Epithelial cell of prostate (primary cell): Measurements from ENCODE around the gene SPACDR.

Source experiments
- DNase-seq: peaks from one replicate; pipeline ENCODE4 v3.0.0-alpha.2; 2011; ENCODE audit warnings: low read depth, low spot score
- H3K27ac ChIP-seq: fragments of 450-650 bp; 2 replicates; pipeline ENCODE4 v1.5.1; 2017; ENCODE audit warnings: mild to moderate bottlenecking

The SPACDR gene

DNA sequence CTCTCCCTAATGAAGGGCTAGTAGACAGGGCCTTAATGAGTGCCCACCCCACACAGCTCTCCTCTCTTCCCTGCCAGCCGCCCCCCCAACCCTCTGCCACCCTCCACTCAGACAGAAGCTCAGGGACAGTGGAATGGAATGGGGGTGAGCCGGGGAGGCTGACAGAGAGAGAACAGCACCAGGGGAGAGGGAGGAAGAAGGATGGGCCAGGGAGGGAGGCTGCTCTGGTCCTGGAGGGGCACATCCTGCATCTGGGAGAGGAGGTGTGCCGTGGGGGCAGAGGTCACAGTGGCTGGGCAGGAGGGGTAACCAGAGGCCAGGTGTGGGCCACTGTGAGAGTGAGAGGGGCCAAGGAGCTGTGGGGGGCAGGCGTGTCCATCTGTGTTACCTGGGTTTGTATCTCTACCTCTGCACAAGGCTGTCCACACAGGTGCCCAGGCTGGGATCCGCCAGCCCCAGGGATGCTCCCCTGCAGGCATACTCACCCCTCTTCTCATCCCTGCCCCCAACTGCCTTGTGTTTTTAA lies 22.1 kb upstream of the SPACDR start:
- H3K27ac ChIP-seq = no peak overlapping the region
- no peak for DNase-seq

DNA sequence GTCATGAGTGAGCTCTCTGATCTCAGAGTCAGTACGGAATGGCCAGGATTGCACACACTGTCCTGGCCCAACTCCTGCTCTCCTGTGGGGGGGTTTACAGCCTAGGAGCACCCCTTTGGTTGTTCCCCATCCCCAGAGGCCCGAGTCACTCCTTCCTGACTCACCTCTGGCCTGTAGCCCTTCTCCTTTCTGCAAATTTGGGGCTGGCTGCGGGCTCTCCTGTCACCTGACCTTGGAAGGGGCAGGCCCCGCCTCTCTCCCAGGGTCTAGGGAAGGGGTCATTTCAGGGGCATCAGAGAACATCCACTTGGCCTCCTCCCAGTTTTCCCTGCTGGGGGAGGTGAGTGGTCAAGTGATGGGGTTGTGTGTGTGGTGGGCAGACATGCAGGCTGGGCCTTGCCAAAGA lies 21.4 kb upstream of the SPACDR start:
- DNase-seq = no peak
- no peak overlapping the region for H3K27ac ChIP-seq

DNA sequence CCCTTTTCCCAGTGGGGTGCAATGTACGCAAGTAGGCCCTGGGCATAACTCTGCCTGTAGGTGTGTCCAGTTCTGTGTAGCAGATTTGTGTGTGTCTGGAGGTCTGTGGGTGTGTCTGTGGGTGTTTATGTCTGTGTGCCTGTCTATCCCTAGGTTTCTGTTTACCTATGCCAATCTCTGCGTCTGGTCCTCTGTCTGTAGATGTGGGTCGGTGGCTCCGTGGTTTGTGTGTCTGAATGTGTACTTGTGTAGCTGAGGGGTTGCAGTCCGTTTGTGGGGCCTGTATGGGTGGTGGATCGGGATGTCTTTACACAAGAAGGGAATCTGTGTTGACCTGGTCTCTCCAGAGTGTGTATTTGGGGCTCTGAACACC lies 20.6 kb upstream of the SPACDR start:
- DNase-seq = no peak

DNA sequence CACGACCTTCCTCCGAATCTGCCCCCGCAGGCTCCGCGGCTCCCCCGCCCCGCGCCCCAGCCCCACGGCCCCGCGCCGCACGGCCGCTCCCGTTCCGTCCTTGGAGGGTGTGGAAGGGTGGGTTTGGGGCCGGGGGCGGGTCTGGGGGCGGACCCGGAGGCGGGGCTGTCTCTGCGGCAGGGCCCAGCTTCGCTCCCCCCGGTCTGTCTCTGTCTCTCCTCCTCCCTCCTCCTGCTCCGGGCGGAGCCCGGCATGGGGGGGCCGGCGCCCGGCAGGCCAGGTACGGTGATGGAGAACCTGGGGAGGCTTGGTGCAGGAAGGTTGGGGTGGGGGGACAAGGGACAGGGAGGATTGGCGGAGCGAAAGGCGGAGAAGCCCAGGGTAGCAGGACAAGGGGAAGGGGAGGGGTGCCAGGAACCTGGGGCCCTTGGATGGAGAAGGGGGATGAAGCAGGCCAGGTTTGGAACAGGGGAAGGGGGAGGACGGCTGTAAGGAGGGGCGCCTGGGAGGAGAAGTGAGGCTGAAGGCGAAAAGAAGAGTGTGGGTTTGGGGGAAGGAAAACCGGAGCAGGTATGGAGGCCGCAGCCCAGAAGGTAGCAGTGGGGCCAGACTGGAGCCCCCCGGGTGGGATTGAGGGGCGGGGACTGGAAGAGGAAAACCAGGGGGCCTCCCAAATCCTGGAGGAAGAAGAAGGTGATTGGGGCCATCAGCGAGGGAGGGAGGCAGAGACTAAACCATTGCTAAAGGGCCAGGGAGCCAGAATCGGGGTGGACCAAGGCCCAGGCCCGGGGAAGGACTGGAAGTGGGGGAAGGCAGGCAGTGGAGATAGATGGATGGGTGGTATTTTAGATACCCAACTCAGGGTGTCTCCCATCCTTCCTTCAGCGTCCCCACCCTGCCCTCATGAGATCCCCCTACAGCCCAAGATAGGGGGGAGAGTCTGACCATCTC lies 19.9 kb upstream of the SPACDR start, which contains the start of gene NYAP1:
Gene NYAP1 (plus strand): TSS at position 206 of the 951 bp plus-strand sequence. CDS start 1,385 bp downstream, outside the sequence.
- DNase-seq = no peak
- H3K27ac ChIP-seq = no peak within 1 kb of the TSS

More for the DNA sequence above, 20.6 kb upstream of the SPACDR start:
- H3K27ac ChIP-seq = no peak overlapping the region

DNA sequence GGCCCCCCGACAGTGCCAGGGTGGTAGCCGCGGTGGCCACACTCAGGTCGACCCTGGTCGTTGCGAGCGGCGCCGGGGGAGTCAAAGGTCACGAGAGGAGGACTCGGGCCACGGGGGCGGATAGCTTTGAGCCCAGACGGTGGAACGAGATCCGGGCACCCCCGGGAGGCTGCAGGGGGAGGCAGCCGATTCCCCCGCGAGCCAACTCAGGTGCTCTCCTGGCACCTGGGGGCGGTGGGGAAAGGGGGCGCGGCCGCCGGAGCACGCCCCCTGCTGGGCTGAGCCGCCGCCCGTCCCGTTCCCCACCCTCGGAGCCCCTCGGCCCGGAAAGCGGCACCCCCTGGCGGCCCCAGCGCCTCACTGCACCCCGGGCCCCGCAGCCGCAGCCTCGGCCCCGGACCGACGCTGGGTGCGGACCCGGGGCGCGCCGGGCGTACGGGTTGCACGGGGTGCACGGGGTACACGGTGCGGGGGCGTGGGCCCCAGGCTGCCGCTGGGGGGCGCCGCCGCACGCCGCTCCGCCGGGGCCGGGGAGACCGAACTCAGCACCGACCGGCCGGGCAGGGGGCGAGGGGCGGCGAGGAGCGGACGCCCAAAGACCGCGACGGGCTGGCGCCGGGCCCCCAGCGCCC lies 19.1 kb upstream of the SPACDR start:
- no peak overlapping the region for H3K27ac ChIP-seq
- no peak for DNase-seq

DNA sequence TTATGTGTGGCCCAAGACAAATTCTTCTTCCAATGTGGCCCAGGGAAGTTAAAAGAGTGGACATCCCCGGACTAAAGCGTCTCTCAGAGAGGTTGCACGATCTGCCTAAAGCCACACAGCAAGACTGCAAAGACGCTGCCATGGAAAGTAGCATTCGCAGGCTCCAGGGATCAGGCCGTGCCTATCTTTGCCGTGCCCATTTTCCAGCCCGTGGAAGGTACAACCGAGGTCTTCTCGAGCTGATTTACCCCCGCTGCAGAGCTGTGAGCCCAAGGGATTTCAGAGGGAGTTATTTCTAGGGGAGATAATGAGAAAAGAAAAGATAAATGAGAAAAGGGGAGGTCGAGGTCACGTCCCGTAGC lies 18.6 kb upstream of the SPACDR start:
- no peak for DNase-seq
- no peak overlapping the region for H3K27ac ChIP-seq

DNA sequence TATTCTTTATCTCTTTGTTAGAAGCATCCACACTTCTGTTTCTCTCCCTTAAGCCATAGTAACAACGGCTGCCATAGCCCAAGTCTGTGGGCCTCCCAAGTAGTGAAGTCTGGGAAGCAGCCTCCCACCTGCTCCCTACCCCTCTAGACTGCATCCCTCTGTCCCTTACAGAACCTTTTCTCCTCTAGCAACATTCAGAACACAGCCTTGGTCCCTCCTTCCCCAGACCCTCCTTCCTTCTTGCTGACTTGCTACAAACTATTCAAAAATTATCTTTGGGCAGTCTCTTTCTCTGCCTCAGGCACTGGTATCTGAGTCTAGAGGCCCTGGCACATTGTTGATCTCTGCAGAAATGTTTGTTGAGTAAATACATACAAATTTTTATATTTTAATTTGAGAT lies 17.4 kb upstream of the SPACDR start:
- no peak for DNase-seq
- no peak overlapping the region for H3K27ac ChIP-seq

DNA sequence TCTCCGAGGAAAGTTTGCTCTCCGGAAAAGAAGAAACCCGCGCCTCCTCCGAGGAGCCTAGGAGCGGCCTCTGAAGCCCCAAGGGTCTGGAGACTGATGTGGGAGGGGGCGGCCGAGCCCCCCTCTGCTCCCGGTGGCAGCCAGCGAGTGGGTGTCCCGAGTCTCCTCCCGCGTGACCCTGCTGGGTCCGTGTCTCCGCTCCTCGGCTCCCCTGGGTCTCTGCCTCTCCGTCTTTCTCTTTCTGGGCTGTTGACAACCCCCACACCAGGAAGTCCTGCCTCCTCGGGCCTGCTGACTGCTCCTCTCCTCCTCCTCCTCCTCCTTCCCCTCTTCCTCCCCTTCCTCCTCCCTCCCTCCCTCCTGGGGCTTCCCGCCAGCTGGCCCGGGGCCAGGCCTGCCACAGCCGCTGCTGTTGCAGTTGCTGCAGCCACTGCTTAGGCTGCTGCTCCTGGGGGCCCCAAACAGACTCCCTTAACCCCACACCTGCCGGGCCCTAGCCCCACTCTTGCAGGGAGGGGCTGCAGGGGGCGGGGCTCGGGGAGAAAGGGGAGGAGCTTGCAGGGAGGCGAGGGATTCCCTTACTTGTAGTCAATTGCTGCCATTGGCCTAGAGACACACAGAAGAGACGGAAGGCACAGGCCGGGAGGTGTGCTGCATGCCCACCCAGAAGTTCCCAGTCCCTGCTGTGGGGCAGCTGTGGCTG lies 15.0 kb upstream of the SPACDR start, which contains the start of gene TSC22D4:
Gene TSC22D4 (minus strand): TSS at position 257 of the 703 bp plus-strand sequence. CDS start 1,176 bp downstream, outside the sequence.
- H3K27ac ChIP-seq = peak within 1 kb of the TSS; percentile 66
- peak; percentile 72 for DNase-seq

DNA sequence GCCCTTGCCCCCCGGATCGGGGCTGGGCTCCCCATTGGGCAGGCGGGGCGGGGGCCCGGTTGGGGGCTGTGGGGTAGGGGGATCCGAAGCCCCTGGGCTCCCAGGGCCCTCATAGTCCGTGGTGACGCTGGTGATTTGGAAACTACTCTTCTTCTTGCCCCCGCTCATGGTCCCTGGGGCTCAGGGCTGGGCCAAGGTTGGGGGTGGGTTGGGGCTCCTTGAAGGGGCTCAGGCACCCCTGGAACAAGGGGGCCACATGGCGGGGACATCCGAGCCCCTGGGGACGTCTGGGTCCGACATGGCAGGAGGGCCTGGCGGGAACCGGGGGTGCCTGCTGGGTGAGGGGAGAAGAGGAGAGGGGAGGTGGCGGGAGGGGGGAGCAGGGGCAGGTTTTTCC lies 13.8 kb upstream of the SPACDR start:
- DNase-seq = no peak
- no peak overlapping the region for H3K27ac ChIP-seq

DNA sequence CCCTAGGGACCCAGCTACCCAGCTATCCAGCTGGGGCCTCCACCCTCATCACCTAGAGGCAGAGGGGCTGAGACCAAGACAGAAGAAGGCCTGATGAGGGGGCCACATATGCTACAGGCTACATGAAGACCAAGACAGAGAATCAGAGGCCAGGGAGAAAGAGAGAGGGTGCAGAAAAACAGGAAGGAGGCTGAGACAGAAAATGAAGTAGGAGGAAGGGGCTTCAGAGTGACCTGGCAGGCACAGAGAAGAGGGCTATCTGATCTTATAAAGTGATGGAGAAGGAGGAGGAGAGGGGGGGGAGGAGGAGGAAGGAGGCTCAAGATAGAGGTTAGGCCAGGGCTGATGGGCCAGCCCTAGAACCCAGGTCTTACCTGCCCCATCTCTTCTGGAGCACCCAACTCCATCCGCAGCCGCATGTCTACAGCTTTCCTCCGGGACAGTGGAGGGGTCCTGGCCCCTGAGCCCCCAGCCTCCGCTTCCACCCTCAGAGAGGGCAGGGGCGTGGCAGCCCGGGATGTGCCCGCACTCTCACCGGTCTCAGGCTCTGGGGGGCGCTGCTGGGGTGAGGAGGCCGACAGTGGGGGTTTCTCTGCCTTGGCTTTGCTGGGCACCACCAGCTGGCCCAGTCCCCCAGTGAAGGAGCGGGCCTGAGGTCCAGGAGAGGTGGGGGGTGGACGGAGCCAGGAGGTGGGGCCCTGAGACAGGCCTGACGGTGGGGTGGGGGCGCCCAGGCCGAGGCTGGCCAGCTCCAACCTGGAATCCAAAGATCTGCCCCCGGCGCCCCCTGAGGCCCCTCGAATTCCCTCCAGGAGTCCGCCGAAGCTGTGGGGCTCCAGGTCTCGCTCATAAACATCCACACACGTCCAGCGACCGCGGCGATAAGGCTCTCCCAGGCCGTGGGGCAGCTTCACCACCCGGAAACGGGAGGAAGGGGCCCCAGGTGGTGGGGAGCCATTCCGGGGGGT lies 13.1 kb upstream of the SPACDR start:
- no peak overlapping the region for H3K27ac ChIP-seq
- no peak for DNase-seq

DNA sequence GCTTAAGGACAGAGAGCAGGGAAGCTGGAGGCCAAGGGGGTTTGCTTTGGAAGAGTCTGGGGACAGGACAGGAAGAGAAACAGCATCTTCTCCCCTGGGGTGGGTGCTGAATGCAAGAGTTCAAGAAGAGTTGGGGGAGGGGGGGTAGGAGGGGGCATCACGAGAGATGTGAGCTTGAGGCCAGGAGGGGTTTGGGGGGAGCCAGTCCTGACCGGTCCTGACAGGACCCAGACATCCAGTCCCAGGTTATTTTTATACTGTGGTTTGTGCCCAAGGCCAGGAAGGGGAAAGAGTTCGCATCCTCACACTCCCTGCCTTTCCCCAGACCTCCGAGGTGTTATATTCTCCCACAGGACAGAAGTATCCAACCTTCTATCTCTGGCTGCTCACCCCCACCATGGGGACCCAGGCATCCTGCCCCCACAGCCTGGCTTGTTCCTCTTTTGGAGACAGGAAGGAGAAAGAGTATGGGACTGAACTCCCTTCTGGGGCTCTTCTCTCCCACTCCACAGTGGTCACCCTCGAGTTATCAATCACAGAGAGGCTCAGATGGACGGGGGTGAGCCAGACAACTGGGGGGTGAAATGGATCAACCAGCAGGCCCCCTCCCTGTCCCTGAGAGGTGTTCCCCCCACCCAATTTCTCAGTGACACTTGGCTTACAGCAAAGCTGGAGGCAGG lies 12.2 kb upstream of the SPACDR start:
- DNase-seq = no peak
- H3K27ac ChIP-seq = no peak overlapping the region

DNA sequence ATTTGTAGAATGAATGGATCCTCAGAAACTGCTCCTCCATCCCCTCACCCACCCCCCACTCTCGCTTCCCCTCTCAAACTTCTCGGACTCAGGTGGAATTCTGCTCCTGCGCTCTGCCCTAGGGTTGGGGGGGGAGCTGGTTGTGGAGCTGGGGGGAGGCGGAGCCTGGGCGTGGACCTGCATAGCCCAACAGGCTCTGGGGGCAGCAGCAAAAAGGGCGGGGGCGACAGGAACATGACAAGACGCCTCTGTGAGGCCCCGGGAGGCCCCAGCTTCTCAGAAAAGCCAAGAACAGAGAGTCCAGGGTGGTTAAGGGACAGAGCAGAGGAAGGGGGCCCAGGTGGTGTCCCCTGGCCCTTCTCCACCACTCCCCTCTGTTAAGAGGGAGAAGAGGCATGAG lies 11.5 kb upstream of the SPACDR start:
- H3K27ac ChIP-seq = no peak overlapping the region
- DNase-seq = no peak

DNA sequence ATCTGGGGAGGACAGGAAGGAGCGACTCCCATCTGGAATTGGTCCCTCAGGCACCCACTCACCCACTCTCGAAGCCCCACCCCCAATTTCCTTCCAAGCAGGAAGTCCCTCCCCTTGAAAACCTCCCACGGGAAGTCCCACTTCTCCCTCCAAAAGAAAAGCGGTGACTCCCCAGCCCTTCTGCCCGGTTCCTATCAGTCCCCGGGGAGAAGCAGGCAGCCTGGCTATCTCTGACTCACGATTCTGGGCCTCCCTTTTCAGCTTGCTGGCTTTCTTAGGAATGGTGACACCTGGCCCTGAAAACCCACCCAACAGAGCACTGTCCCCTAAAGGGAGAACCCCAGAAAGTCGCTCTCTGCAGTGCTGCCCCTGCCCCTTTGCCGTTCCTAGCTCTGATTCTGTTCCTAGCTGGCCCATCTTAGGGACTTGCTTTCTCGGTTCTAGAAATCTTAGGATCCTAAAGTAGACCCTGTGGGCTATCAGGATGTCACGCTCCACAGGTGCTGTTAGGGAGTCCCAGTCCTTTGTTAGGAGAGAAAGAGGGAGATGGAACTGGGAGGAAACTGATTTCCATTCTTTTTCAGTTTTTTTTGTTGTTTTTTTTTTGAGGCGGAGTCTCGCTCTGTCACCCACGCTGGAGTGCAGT lies 8.9 kb upstream of the SPACDR start:
- no peak for DNase-seq
- H3K27ac ChIP-seq = no peak overlapping the region

DNA sequence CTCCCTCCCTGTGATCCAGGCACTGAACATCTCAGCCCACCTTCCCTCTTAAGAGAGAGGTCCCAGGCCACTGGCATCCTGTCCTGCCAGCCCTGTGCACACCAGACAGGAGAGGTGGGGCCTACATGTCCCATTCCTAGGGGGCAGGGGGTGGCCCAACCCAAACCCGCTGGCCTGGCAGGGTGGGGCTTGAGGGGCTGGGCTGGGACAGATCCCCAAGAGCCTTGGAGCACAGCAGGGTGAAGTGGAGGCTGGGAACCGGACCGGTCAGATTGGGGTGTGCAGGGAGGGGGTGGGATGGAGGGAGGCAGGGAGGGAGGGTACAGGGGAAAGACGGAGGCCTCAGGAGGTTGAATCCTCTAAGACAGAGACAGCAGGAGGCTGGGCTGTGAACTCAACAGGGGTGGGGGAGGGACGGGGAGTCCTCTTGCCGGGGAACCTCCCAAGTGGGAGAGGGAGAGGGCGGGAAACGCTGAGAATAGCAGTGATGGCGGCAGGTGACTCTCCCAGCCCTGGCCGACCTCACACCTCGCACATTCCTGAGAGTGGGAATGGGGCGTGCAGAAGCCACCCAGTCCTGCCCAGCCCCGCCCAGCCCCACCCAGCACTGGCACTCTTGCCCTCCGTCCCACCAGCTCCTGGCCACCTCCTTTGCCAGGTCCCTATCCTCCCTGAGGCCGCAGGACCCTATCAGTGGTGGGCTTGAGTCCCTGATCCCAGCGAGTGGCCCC lies 8.2 kb upstream of the SPACDR start:
- no peak overlapping the region for H3K27ac ChIP-seq
- DNase-seq = no peak

DNA sequence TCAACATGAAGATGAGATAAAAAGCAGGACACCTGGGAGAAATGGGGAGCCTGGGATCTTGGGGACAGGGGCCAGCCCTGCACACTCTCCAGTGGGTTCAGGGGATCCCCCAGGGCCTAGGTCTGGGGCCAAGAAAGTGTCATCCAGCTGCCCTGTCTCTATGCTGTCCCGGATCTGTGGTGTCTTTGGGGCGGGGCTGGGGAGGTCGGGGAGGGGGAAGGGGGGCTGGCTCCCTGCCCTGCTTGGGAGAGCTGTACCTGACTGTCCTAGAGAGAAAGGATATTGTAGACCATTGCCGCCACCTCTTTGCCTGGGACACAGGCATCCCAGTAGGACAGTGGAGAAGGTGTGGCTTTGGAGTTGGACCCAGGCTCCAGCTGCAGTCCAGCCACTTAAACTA lies 7.0 kb upstream of the SPACDR start:
- no peak overlapping the region for H3K27ac ChIP-seq
- DNase-seq = no peak

DNA sequence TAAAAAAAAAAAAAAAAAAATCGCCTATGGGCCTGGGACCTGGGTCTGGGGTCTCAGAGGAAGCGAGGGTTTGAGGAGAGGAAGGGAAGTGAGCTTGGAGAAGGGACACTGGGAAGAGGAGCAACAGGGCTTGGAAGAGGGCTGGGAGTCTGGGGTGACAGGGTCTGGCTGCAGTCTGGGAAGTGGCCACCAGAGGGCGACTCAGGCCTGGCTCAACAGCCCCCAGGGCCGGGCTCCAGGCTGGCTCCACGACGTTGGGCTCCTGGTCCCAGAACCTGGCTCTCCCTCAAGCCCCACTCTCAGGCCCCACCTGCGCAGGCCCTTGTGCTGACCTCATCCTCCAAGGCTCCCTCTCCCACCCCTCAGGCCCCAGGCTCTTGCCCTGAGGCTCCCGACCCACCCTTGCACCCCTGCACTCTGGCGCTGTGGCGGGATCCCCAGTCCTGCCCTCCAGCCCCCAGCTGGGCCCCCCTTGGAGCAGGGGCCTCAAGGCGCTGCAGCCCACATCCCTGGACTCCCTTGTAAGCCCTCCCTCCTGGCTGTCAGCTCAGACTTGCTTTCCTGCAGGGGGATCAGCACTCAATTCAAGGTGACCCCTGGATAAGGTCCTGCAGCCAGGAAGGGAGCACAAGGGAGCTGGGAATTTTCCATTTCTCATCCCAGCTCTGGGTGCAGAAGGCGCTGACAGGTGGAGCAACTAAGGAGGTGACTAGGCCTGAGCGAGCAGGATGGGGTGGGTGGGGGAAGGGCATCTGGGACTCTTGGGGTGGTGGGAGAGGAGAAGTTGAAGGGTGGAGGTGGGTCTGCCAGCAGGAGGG lies 5.4 kb upstream of the SPACDR start:
- no peak for DNase-seq

More for the DNA sequence above, 5.4 kb upstream of the SPACDR start:
- no peak overlapping the region for H3K27ac ChIP-seq
